Measurements from ENCODE around the gene HSPA12B. TPM values are rescaled to one million over a fixed set of nuclear protein-coding genes. Genes with fewer than 3 reads are reported as not detected.

HSPA12B gene
- total RNA-seq = 33.7 TPM
- long read RNA-seq, transcript HSPA12B-202 (12 exons, 3,009 nt) = minor isoform, 6 of 254 reads
- long read RNA-seq, transcript HSPA12B-201 (13 exons, 3,151 nt) = major isoform, 91 of 254 reads
- long read RNA-seq, partial matches to known transcripts = 112 of 254 reads
- long read RNA-seq, other reads (novel, unspliced or antisense) = 45 of 254 reads

DNA sequence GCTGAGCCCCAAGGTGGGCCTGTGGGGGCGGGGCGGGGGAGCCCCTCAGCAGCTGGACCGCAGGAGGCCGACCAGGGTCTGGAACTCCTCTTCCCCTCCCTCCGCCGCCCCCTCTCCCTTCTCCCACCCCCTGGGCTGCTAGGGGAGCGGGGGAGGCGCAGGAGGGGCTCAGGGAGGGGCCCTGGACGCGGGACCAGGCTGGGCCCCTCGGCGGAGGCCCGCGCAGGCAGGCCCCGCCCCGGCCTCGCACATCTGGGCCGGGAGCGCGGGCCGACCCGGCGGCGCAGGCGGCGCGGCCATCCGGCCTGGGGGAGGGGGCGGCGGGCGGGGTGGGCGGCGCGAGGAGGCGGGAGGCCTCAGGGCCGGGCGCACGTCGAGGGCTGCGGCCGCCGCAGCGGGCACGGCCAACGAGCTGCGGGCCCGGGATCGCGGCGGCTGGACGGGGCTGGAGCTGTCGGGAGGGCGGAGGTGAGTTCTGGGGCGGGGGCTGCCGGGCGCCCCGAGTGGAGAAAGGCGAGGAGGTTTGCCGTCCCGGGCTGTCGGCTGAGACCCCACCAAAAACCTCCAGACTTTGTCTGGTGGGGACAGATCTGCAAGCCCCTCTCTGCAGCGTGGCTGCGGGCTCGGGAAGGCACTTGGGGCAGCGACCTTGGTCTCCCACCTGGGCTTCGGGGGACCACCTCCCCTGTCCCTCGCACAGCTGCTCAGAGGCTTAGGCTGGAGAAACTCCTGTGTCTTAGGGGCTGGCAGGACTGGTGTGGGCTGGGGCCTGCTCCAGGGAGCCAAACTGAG is at the start of gene HSPA12B:
HSPA12B (plus strand) TSS at position 359 of the 792 bp plus-strand sequence. CDS start 5,990 bp downstream, outside the sequence.
- Histone ChIP-seq H3K36me3 (no peaks in the 10 kb centered on the region), H3K27ac (peak within 1 kb of the TSS; percentile 76), H3K4me1 (peaks cover 11% of the 10 kb centered on the region), H3K4me3 (peak within 1 kb of the TSS; percentile 50), H3K27me3 (peaks cover 8% of the 10 kb centered on the region), H3K9me3 (no peaks in the 10 kb centered on the region)
- DNase-seq (peak; percentile 62), ATAC-seq (peak; percentile 11)
- intact Hi-C loops (cut with DNase I) = no loop called here
- no peak for TF ChIP-seq CTCF (IDR thresholded peaks at IDR 0.05)

- ATAC-seq = no peak
- no peak for TF ChIP-seq CTCF (IDR thresholded peaks at IDR 0.05)
- Histone ChIP-seq H3K9me3 (no peaks in the 10 kb centered on the region), H3K4me3 (no peak overlapping the region), H3K27me3 (peaks cover 33% of the 10 kb centered on the region), H3K36me3 (no peaks in the 10 kb centered on the region), H3K27ac (no peak overlapping the region), H3K4me1 (peaks cover 12% of the 10 kb centered on the region)
- no peak for DNase-seq
- intact Hi-C loops (cut with DNase I) = no loop called here
Observed at GRCh38 chr20:3685341-3685740, 47.1 kb upstream of the HSPA12B start.

- H3K27me3 ChIP-seq = peaks cover 22% of the 10 kb centered on the region
- no peak overlapping the region for H3K27ac ChIP-seq
- H3K4me1 ChIP-seq = peaks cover 11% of the 10 kb centered on the region
- ATAC-seq (no peak), DNase-seq (no peak)
- intact Hi-C loops (cut with DNase I) = no loop called here
- H3K9me3 ChIP-seq = no peaks in the 10 kb centered on the region
- no peak overlapping the region for H3K4me3 ChIP-seq
- H3K36me3 ChIP-seq = no peaks in the 10 kb centered on the region
- TF ChIP-seq CTCF (IDR thresholded peaks at IDR 0.05) = no peak
Observed at GRCh38 chr20:3686421-3686820, 46.1 kb upstream of the HSPA12B start.

DNA sequence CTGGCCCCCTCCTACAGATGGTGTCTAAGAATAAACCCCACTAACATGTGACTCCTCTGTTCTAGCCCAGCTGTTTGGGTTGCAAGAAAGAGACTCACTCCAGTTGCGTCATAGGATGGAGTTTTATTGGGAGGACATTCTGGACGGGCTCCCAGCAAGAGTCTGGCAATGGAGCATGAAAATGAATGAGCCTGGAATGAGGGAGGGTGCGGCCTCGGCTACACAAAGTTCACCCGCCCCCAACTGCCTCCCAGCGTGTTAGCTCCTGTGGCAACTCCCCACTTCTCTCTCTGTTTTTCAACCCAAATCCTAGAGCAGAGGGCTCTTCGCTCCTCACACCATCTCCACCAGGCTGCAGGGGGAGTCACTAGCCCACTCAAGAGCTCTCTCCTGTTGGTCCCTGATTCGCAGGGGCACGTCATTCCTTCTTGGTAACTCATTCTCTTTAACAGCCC is 45.6 kb upstream of the HSPA12B start:
- H3K27me3 ChIP-seq = peaks cover 18% of the 10 kb centered on the region

DNA sequence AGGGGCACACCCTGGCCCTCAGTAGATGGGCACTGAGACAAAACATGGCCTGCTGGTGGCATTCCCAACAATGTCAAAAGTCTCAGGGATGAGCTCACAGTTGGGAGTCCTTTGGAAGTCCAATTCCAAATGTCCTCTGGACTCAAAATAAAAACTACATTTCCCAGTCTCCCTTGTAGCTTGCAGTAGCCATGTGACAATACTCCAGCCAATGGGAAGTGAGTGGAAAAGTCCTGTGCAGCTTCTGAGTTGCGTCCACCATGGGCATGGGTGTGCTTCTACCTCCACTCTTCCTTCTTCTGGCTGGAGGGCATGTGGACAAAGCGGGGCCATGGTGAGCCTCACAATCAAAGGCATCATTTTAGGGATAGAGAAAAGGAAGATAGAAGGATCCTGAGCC is 44.8 kb upstream of the HSPA12B start:
- Histone ChIP-seq H3K27me3 (peaks cover 10% of the 10 kb centered on the region), H3K36me3 (no peaks in the 10 kb centered on the region), H3K4me1 (no peaks in the 10 kb centered on the region), H3K27ac (no peak overlapping the region), H3K4me3 (no peak overlapping the region), H3K9me3 (no peaks in the 10 kb centered on the region)
- DNase-seq (no peak), ATAC-seq (peak; percentile 13)
- no peak for TF ChIP-seq CTCF (IDR thresholded peaks at IDR 0.05)
- intact Hi-C loops (cut with DNase I) = no loop called here

More for the DNA sequence above, 45.6 kb upstream of the HSPA12B start:
- DNase-seq = no peak
- ATAC-seq = peak; percentile 45
- no peaks in the 10 kb centered on the region for H3K36me3 ChIP-seq
- no peak overlapping the region for H3K4me3 ChIP-seq
- no peak overlapping the region for H3K27ac ChIP-seq
- H3K9me3 ChIP-seq = no peaks in the 10 kb centered on the region
- TF ChIP-seq CTCF (IDR thresholded peaks at IDR 0.05) = no peak
- H3K4me1 ChIP-seq = peaks cover 6% of the 10 kb centered on the region
- intact Hi-C loops (cut with DNase I) = no loop called here

All from upper lobe of right lung (tissue), 1 donor.